ENCODE measurements around the gene PAK4. TPM values are rescaled to one million over a fixed set of nuclear protein-coding genes. Genes with fewer than 3 reads are reported as not detected.

PAK4 gene
- total RNA-seq, 5 donors from 2014 or later (not counting 1 experiment from before 2014, with no cell fraction given), result 8.6 to 16.8 (median 12.9) TPM

GRCh38 chr19:39147480-39147879 lies 21.9 kb downstream of the PAK4 start:
- Mint-ChIP-seq H3K27ac (no peak overlapping the region), H3K27me3 (no peaks in the 10 kb centered on the region)
- no peak for ATAC-seq (replicated peaks in 1 of 4)

GRCh38 chr19:39148939-39149529 lies 23.4 kb downstream of the PAK4 start:
- Histone ChIP-seq H3K9me3 (no peaks in the 10 kb centered on the region), H3K4me3 (ENCODE audit: control insufficient read depth in 1 of 2, extremely low read depth in 1 of 2, low read length in 1 of 2) (no peak overlapping the region), H3K27me3 (replicated peaks in 1 of 2; ENCODE audit: control insufficient read depth in 2 of 2, extremely low read depth in 1 of 2, insufficient read depth in 2 of 2, low read length in 1 of 2) (no peaks in the 10 kb centered on the region), H3K36me3 (ENCODE audit: control insufficient read depth in 2 of 2, extremely low read depth in 1 of 2, insufficient read depth in 1 of 2, low read length in 1 of 2) (peaks cover 0 to 3% of the 10 kb centered on the region in 2 donors), H3K27ac (ENCODE audit: low read length) (no peak overlapping the region), H3K4me1 (ENCODE audit: control insufficient read depth in 1 of 2, extremely low read depth in 1 of 2, insufficient read depth in 2 of 2, low read length in 2 of 2) (no peaks in the 10 kb centered on the region)
- WGBS (ENCODE audit: insufficient coverage), result 94% methylated on average over 6 of the region's 10 CpGs
- ChIA-PET POLR2A (no interaction called here), CTCF (interaction anchor here in 1 of 2 donors (0.6 kb wide), 1 partner anchor 1090 kb away, joined by 3 read pairs; no protein-coding TSS in a partner anchor)
- no peak overlapping the region for H3K27ac Mint-ChIP-seq
- peaks cover 6% of the 10 kb centered on the region for H3K36me3 Mint-ChIP-seq
- DNase-seq (no peak), ATAC-seq (replicated peaks in 1 of 4) (no peak)
- no peaks in the 10 kb centered on the region for H3K9me3 Mint-ChIP-seq
- peaks cover 32 to 43% (median 32%) of the 10 kb centered on the region in 3 donors for H3K4me1 Mint-ChIP-seq
- no peaks in the 10 kb centered on the region for H3K27me3 Mint-ChIP-seq
- no peak overlapping the region for H3K4me3 Mint-ChIP-seq

More at GRCh38 chr19:39147480-39147879, 21.9 kb downstream of the PAK4 start:
- WGBS (ENCODE audit: insufficient coverage), result no CpG with 5 or more reads among the region's 3 CpGs
- Histone ChIP-seq H3K27me3 (replicated peaks in 1 of 2; ENCODE audit: control insufficient read depth in 2 of 2, extremely low read depth in 1 of 2, insufficient read depth in 2 of 2, low read length in 1 of 2) (no peaks in the 10 kb centered on the region), H3K36me3 (ENCODE audit: control insufficient read depth in 2 of 2, extremely low read depth in 1 of 2, insufficient read depth in 1 of 2, low read length in 1 of 2) (peaks cover 0 to 3% of the 10 kb centered on the region in 2 donors), H3K27ac (ENCODE audit: low read length) (no peak overlapping the region), H3K4me3 (ENCODE audit: control insufficient read depth in 1 of 2, extremely low read depth in 1 of 2, low read length in 1 of 2) (no peak overlapping the region), H3K4me1 (ENCODE audit: control insufficient read depth in 1 of 2, extremely low read depth in 1 of 2, insufficient read depth in 2 of 2, low read length in 2 of 2) (no peaks in the 10 kb centered on the region), H3K9me3 (no peaks in the 10 kb centered on the region)
- H3K4me1 Mint-ChIP-seq, result peaks cover 31 to 42% (median 34%) of the 10 kb centered on the region in 3 donors
- no peak for DNase-seq
- CTCF ChIA-PET, result interaction anchor here (0.6 kb wide), 2 partner anchors 32 to 40 kb away, joined by 3 to 5 read pairs; no protein-coding TSS in a partner anchor
- H3K36me3 Mint-ChIP-seq, result peaks cover 6% of the 10 kb centered on the region
- no peak overlapping the region for H3K4me3 Mint-ChIP-seq
- POLR2A ChIA-PET, result no interaction called here
- no peaks in the 10 kb centered on the region for H3K9me3 Mint-ChIP-seq

- Mint-ChIP-seq H3K36me3 (peaks cover 6% of the 10 kb centered on the region), H3K27me3 (no peaks in the 10 kb centered on the region), H3K27ac (no peak overlapping the region), H3K4me3 (no peak overlapping the region), H3K4me1 (peaks cover 26 to 42% (median 29%) of the 10 kb centered on the region in 3 donors), H3K9me3 (no peaks in the 10 kb centered on the region)
- DNase-seq, result no peak
- WGBS (ENCODE audit: insufficient coverage), result 97% methylated on average over 8 of the region's 8 CpGs
- POLR2A ChIA-PET, result no interaction called here
- Histone ChIP-seq H3K36me3 (ENCODE audit: control insufficient read depth in 2 of 2, extremely low read depth in 1 of 2, insufficient read depth in 1 of 2, low read length in 1 of 2) (peaks cover 0 to 3% of the 10 kb centered on the region in 2 donors), H3K27me3 (replicated peaks in 1 of 2; ENCODE audit: control insufficient read depth in 2 of 2, extremely low read depth in 1 of 2, insufficient read depth in 2 of 2, low read length in 1 of 2) (no peaks in the 10 kb centered on the region), H3K9me3 (no peaks in the 10 kb centered on the region), H3K27ac (ENCODE audit: low read length) (no peak overlapping the region), H3K4me1 (ENCODE audit: control insufficient read depth in 1 of 2, extremely low read depth in 1 of 2, insufficient read depth in 2 of 2, low read length in 2 of 2) (peaks cover 2% of the 10 kb centered on the region in 2 experiments), H3K4me3 (ENCODE audit: control insufficient read depth in 1 of 2, extremely low read depth in 1 of 2, low read length in 1 of 2) (no peak overlapping the region)
- CTCF ChIA-PET, result interaction anchor here (0.6 to 0.7 kb wide), 2 partner anchors 13 to 182 kb away, joined by 3 read pairs; no protein-coding TSS in a partner anchor
- ATAC-seq (replicated peaks in 1 of 4), result no peak
Measured at GRCh38 chr19:39150235-39150634, 24.6 kb downstream of the PAK4 start.

- ATAC-seq (replicated peaks in 1 of 4) (no peak), DNase-seq (no peak)
- Histone ChIP-seq H3K36me3 (ENCODE audit: control insufficient read depth in 2 of 2, extremely low read depth in 1 of 2, insufficient read depth in 1 of 2, low read length in 1 of 2) (peaks cover 0 to 3% of the 10 kb centered on the region in 2 donors), H3K4me3 (ENCODE audit: control insufficient read depth in 1 of 2, extremely low read depth in 1 of 2, low read length in 1 of 2) (no peak overlapping the region), H3K4me1 (ENCODE audit: control insufficient read depth in 1 of 2, extremely low read depth in 1 of 2, insufficient read depth in 2 of 2, low read length in 2 of 2) (peaks cover 2 to 9% of the 10 kb centered on the region in 2 experiments), H3K27ac (ENCODE audit: low read length) (no peak overlapping the region), H3K27me3 (replicated peaks in 1 of 2; ENCODE audit: control insufficient read depth in 2 of 2, extremely low read depth in 1 of 2, insufficient read depth in 2 of 2, low read length in 1 of 2) (no peaks in the 10 kb centered on the region), H3K9me3 (no peaks in the 10 kb centered on the region)
- Mint-ChIP-seq H3K27me3 (no peaks in the 10 kb centered on the region), H3K9me3 (no peaks in the 10 kb centered on the region), H3K4me3 (no peak overlapping the region), H3K4me1 (peaks cover 28 to 40% (median 31%) of the 10 kb centered on the region in 3 donors), H3K36me3 (peaks cover 6% of the 10 kb centered on the region), H3K27ac (no peak overlapping the region)
- POLR2A ChIA-PET, result no interaction called here
- CTCF ChIA-PET, result no interaction called here
- 86% methylated on average over 15 of the region's 26 CpGs for WGBS (ENCODE audit: insufficient coverage)
Measured at GRCh38 chr19:39150807-39151600, 25.4 kb downstream of the PAK4 start.

GRCh38 chr19:39152066-39152465 lies 26.5 kb downstream of the PAK4 start:
- peaks cover 6% of the 10 kb centered on the region for H3K36me3 Mint-ChIP-seq
- DNase-seq, result no peak
- Histone ChIP-seq H3K27me3 (replicated peaks in 1 of 2; ENCODE audit: control insufficient read depth in 2 of 2, extremely low read depth in 1 of 2, insufficient read depth in 2 of 2, low read length in 1 of 2) (no peaks in the 10 kb centered on the region), H3K9me3 (no peaks in the 10 kb centered on the region), H3K36me3 (ENCODE audit: control insufficient read depth in 2 of 2, extremely low read depth in 1 of 2, insufficient read depth in 1 of 2, low read length in 1 of 2) (peaks cover 0 to 3% of the 10 kb centered on the region in 2 donors), H3K4me1 (ENCODE audit: control insufficient read depth in 1 of 2, extremely low read depth in 1 of 2, insufficient read depth in 2 of 2, low read length in 2 of 2) (peaks cover 2 to 20% of the 10 kb centered on the region in 2 experiments), H3K4me3 (ENCODE audit: control insufficient read depth in 1 of 2, extremely low read depth in 1 of 2, low read length in 1 of 2) (no peak overlapping the region), H3K27ac (ENCODE audit: low read length) (no peak overlapping the region)
- H3K4me3 Mint-ChIP-seq, result no peak overlapping the region
- ChIA-PET POLR2A (no interaction called here), CTCF (no interaction called here)
- H3K27me3 Mint-ChIP-seq, result no peaks in the 10 kb centered on the region
- H3K27ac Mint-ChIP-seq, result no peak overlapping the region
- peaks cover 25 to 29% (median 26%) of the 10 kb centered on the region in 3 donors for H3K4me1 Mint-ChIP-seq
- WGBS (ENCODE audit: insufficient coverage), result 98% methylated on average over 6 of the region's 10 CpGs
- ATAC-seq (replicated peaks in 1 of 4), result no peak
- H3K9me3 Mint-ChIP-seq, result no peaks in the 10 kb centered on the region

GRCh38 chr19:39154100-39154628 lies 28.6 kb downstream of the PAK4 start:
- no peaks in the 10 kb centered on the region for H3K27me3 ChIP-seq (replicated peaks in 1 of 2; ENCODE audit: control insufficient read depth in 2 of 2, extremely low read depth in 1 of 2, insufficient read depth in 2 of 2, low read length in 1 of 2)
- POLR2A ChIA-PET, result no interaction called here
- Mint-ChIP-seq H3K4me3 (no peak overlapping the region), H3K4me1 (peaks cover 26 to 33% (median 32%) of the 10 kb centered on the region in 3 donors), H3K27me3 (no peaks in the 10 kb centered on the region), H3K27ac (no peak overlapping the region), H3K9me3 (no peaks in the 10 kb centered on the region), H3K36me3 (peaks cover 4% of the 10 kb centered on the region)
- H3K9me3 ChIP-seq, result no peaks in the 10 kb centered on the region
- no peak overlapping the region for H3K27ac ChIP-seq (ENCODE audit: low read length)
- peaks cover 0 to 7% of the 10 kb centered on the region in 2 donors for H3K36me3 ChIP-seq (ENCODE audit: control insufficient read depth in 2 of 2, extremely low read depth in 1 of 2, insufficient read depth in 1 of 2, low read length in 1 of 2)
- ATAC-seq (replicated peaks in 1 of 4) (no peak), DNase-seq (no peak)
- H3K4me1 ChIP-seq (ENCODE audit: control insufficient read depth in 1 of 2, extremely low read depth in 1 of 2, insufficient read depth in 2 of 2, low read length in 2 of 2), result peaks cover 2 to 20% of the 10 kb centered on the region in 2 experiments
- WGBS (ENCODE audit: insufficient coverage), result 92% methylated on average over 11 of the region's 13 CpGs
- no peak overlapping the region for H3K4me3 ChIP-seq (ENCODE audit: control insufficient read depth in 1 of 2, extremely low read depth in 1 of 2, low read length in 1 of 2)
- CTCF ChIA-PET, result interaction anchor here in 1 of 2 donors (0.6 kb wide), 1 partner anchor 415 kb away, joined by 3 read pairs; no protein-coding TSS in a partner anchor
